GM23338 (cell line): ENCODE data around the gene DLG2. TPM values are rescaled to one million over a fixed set of nuclear protein-coding genes. Genes with fewer than 3 reads are reported as not detected.

ENCODE experiments used
- ATAC-seq: fragments of 200-7000 bp; cut with Tn5 transposase; 3 replicates; pipeline ENCODE4 v1.9.1; 2020
- DNase-seq: peaks from one replicate; pipeline ENCODE4 v3.0.0-alpha.2; 2015; ENCODE audit warnings: low spot score
- H2AFZ ChIP-seq: fragments of 200-600 bp; sonication (generic); 2 replicates; pipeline ENCODE4 v1.8.0; 2016; ENCODE audit warnings: antibody characterized with exemption, mild to moderate bottlenecking, moderate library complexity
- H3F3A ChIP-seq: fragments of 200-600 bp; sonication (generic); replicated peaks from 2 replicates; pipeline ENCODE4 v1.8.0; 2017; ENCODE audit warnings: antibody characterized with exemption, mixed run types, low read depth
- H3K27ac ChIP-seq: fragments of 200-600 bp; sonication (generic); 2 replicates; pipeline ENCODE4 v1.6.1; 2016; ENCODE audit warnings: low read depth
- H3K27me3 ChIP-seq: fragments of 200-600 bp; sonication (generic); 2 replicates; pipeline ENCODE4 v1.8.0; 2016; ENCODE audit warnings: mild to moderate bottlenecking, mixed run types, moderate library complexity; ENCODE audit not compliant: insufficient read depth
- H3K36me3 ChIP-seq: fragments of 200-600 bp; sonication (generic); 2 replicates; pipeline ENCODE4 v1.8.0; 2016; ENCODE audit warnings: mild to moderate bottlenecking; ENCODE audit not compliant: insufficient read depth
- H3K4me1 ChIP-seq: fragments of 200-600 bp; sonication (generic); 2 replicates; pipeline ENCODE4 v1.8.0; 2016; ENCODE audit warnings: mild to moderate bottlenecking, moderate library complexity; ENCODE audit not compliant: insufficient read depth
- H3K4me2 ChIP-seq: fragments of 200-600 bp; sonication (generic); 2 replicates; pipeline ENCODE4 v1.7.1; 2017; ENCODE audit warnings: mixed run types
- H3K4me3 ChIP-seq: fragments of 200-600 bp; sonication (generic); 2 replicates; pipeline ENCODE4 v1.6.1; 2016; ENCODE audit warnings: mixed run types
- H3K79me2 ChIP-seq: fragments of 200-600 bp; sonication (generic); replicated peaks from 2 replicates; pipeline ENCODE4 v1.8.0; 2017; ENCODE audit warnings: mild to moderate bottlenecking; ENCODE audit not compliant: insufficient read depth
- H3K9me2 ChIP-seq: fragments of 200-600 bp; sonication (generic); 2 replicates; pipeline ENCODE4 v1.8.0; 2017; ENCODE audit not compliant: insufficient read depth
- H4K20me1 ChIP-seq: fragments of 200-600 bp; sonication (generic); replicated peaks from 2 replicates; pipeline ENCODE4 v1.8.0; 2017; ENCODE audit warnings: mild to moderate bottlenecking; ENCODE audit not compliant: insufficient read depth
- H3K27ac Mint-ChIP-seq: 2 replicates; pipeline ENCODE4 v1.8.0; 2020; ENCODE audit warnings: inconsistent platforms, mild to moderate bottlenecking, moderate library complexity, mixed read lengths
- H3K27me3 Mint-ChIP-seq: 3 replicates; pipeline ENCODE4 v1.8.0; 2022; ENCODE audit warnings: low read depth, mild to moderate bottlenecking, moderate library complexity, mixed read lengths, inconsistent platforms; ENCODE audit not compliant: insufficient read depth, poor library complexity
- H3K36me3 Mint-ChIP-seq: 3 replicates; pipeline ENCODE4 v1.8.0; 2021; ENCODE audit warnings: low read depth, mild to moderate bottlenecking, inconsistent platforms, moderate library complexity, mixed read lengths
- H3K4me1 Mint-ChIP-seq: 3 replicates; pipeline ENCODE4 v1.8.0; 2020; ENCODE audit warnings: mild to moderate bottlenecking, inconsistent platforms, mixed read lengths
- H3K4me3 Mint-ChIP-seq: 3 replicates; pipeline ENCODE4 v1.8.0; 2021; ENCODE audit warnings: moderate library complexity, mild to moderate bottlenecking, inconsistent platforms, mixed read lengths
- H3K9me3 Mint-ChIP-seq: 3 replicates; pipeline ENCODE4 v1.8.0; 2020; ENCODE audit warnings: moderate library complexity, mild to moderate bottlenecking, inconsistent platforms, mixed read lengths
- ETS1 ChIP-seq: IDR thresholded peaks from 2 replicates; pipeline ENCODE4 v1.6.1; 2016; ENCODE audit warnings: antibody characterized with exemption
- EZH2 ChIP-seq: fragments of 200-600 bp; sonication (generic); IDR thresholded peaks from one replicate; pipeline ENCODE4 v1.8.0; 2017; ENCODE audit warnings: antibody characterized with exemption, mild to moderate bottlenecking, low read depth; ENCODE audit not compliant: unreplicated experiment
- EZH2phosphoT487 ChIP-seq: fragments of 200-600 bp; sonication (generic); IDR thresholded peaks from one replicate; pipeline ENCODE4 v1.8.1; 2018; ENCODE audit warnings: antibody characterized with exemption; ENCODE audit not compliant: unreplicated experiment
- JUNB ChIP-seq: IDR thresholded peaks from one replicate; pipeline ENCODE4 v1.6.1; 2016; ENCODE audit warnings: antibody characterized with exemption; ENCODE audit not compliant: unreplicated experiment
- NANOG ChIP-seq: IDR thresholded peaks from 2 replicates; pipeline ENCODE4 v1.6.1; 2016; ENCODE audit warnings: antibody characterized with exemption, borderline replicate concordance
- POLR2AphosphoS5 ChIP-seq: IDR thresholded peaks from 2 replicates; pipeline ENCODE4 v1.6.1; 2016; ENCODE audit warnings: antibody characterized with exemption, low read depth
- ZNF114 ChIP-seq: fragments of 250-450 bp; sonication (Bioruptor Pico); IDR thresholded peaks from 2 replicates; pipeline ENCODE4 v1.5.0; 2020; ENCODE audit warnings: mild to moderate bottlenecking, moderate library complexity
- ZNF331 ChIP-seq: fragments of 250-450 bp; sonication (Bioruptor Pico); IDR thresholded peaks from 2 replicates; pipeline ENCODE4 v1.5.0; 2020; ENCODE audit warnings: low read depth, mild to moderate bottlenecking, moderate library complexity
- polyA plus RNA-seq: library from polyadenylated mRNA; unstranded; fragments of >200 nt; fragmentation: Nextera tagmentation; extraction: Ambion mirVana; gene quantifications from 2 replicates; pipeline ENCODE4 v1.2.1, GENCODE V29; 2016
- total RNA-seq: library from RNA; depleted of rRNA; stranded (reverse); fragments of >200 nt; shearing (Covaris generic); gene quantifications from 2 replicates; pipeline ENCODE4 v1.2.3, GENCODE V29; 2014
- TF ChIP-seq, protein P1 (sequence below): IDR thresholded peaks from one replicate; pipeline ENCODE4 v1.6.1; 2018; ENCODE audit warnings: antibody characterized with exemption; ENCODE audit not compliant: unreplicated experiment
- TF ChIP-seq, protein P2 (sequence below): fragments of 250-450 bp; sonication (Bioruptor Pico); IDR thresholded peaks from 2 replicates; pipeline ENCODE4 v1.5.0; 2020; ENCODE audit warnings: mild to moderate bottlenecking, moderate library complexity

Gene DLG2
- total and polyA plus RNA-seq, 2 experiments from 2014 or later = 19.8 to 21.5 TPM

DNA sequence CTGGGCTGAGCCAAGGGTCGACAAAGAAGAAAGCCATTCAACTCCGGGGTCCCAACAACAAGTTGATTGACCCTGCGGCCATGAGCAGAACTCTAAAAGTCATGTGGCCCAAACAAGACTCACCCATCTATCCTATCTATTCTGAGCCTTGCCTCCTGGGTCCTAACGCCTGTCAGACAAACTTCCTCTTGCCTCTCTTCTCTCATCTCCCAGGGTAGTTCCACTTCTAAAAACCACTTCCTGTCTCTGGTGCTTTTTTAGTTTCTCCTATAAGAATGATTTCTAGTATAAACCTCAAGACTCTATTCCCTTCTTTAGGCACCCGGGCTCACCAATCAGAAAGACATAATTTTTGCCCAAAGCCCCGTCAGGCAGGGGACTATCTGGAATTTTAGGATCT, 530.2 kb downstream of the DLG2 start (continued):
- TF ChIP-seq, protein P1, sequence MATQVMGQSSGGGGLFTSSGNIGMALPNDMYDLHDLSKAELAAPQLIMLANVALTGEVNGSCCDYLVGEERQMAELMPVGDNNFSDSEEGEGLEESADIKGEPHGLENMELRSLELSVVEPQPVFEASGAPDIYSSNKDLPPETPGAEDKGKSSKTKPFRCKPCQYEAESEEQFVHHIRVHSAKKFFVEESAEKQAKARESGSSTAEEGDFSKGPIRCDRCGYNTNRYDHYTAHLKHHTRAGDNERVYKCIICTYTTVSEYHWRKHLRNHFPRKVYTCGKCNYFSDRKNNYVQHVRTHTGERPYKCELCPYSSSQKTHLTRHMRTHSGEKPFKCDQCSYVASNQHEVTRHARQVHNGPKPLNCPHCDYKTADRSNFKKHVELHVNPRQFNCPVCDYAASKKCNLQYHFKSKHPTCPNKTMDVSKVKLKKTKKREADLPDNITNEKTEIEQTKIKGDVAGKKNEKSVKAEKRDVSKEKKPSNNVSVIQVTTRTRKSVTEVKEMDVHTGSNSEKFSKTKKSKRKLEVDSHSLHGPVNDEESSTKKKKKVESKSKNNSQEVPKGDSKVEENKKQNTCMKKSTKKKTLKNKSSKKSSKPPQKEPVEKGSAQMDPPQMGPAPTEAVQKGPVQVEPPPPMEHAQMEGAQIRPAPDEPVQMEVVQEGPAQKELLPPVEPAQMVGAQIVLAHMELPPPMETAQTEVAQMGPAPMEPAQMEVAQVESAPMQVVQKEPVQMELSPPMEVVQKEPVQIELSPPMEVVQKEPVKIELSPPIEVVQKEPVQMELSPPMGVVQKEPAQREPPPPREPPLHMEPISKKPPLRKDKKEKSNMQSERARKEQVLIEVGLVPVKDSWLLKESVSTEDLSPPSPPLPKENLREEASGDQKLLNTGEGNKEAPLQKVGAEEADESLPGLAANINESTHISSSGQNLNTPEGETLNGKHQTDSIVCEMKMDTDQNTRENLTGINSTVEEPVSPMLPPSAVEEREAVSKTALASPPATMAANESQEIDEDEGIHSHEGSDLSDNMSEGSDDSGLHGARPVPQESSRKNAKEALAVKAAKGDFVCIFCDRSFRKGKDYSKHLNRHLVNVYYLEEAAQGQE = no peak
- TF ChIP-seq ZNF114 (no peak), EZH2 (no peak), POLR2AphosphoS5 (no peak), ZNF331 (CRISPR knock-in tag) (no peak), ETS1 (no peak), EZH2phosphoT487 (no peak), NANOG (no peak)

DNA sequence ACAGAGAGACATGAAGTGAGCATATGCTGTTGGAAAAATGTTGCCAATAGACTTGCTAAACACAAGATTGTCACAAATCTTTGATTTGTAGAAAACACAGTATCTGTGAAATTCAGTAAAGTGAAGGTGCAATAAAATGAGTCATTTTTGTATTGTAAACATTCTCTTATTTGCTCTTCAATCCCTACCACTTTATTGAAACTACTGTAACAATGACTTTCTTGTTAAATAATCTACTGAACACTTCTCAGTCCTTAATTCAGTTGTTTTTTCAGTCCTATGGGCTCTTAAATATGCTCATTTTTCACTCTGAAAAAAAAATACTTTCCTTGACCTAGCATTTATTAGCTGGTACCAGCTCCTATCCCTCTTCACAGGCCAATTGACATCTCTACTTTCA, 531.9 kb downstream of the DLG2 start:
- Histone ChIP-seq H3K4me2 (no peak overlapping the region), H3K4me1 (peaks cover 6% of the 10 kb centered on the region), H3K36me3 (no peaks in the 10 kb centered on the region), H3K27ac (no peak overlapping the region), H3F3A (no peaks in the 10 kb centered on the region), H3K4me3 (no peak overlapping the region), H3K27me3 (no peaks in the 10 kb centered on the region), H2AFZ (no peak overlapping the region), H3K79me2 (no peaks in the 10 kb centered on the region), H4K20me1 (no peaks in the 10 kb centered on the region), H3K9me2 (peaks cover 16% of the 10 kb centered on the region)
- no peaks in the 10 kb centered on the region for H3K27me3 Mint-ChIP-seq
- no peak for TF ChIP-seq JUNB
- ATAC-seq (no peak), DNase-seq (no peak)
- H3K4me1 Mint-ChIP-seq = peaks cover 9% of the 10 kb centered on the region; the same call in 2 of the 3 replicates
- no peak overlapping the region for H3K4me3 Mint-ChIP-seq
- H3K27ac Mint-ChIP-seq = no peak overlapping the region
- peaks cover 8% of the 10 kb centered on the region; the same call in 2 of the 3 replicates for H3K9me3 Mint-ChIP-seq
- peaks cover 7% of the 10 kb centered on the region; the same call in 2 of the 3 replicates for H3K36me3 Mint-ChIP-seq

DNA sequence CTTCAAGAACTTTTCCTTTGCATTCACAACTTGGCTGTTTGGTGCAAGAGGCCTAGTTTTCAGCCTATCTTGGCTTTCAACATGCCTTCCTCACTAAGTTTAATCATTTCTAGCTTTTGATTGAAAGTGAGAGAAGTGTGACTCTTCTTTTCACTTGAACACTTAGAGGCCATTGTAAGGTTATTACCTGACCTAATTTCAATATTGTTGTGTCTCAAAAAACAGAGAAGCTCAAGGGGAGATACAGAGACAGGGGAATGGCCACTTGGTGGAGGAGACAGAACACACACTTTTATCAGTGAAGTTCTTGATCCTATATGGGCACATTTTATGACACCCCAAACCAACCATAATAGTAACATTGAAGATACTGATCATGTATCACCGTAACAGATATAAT, 532.3 kb downstream of the DLG2 start:
- DNase-seq (no peak), ATAC-seq (no peak)
- Histone ChIP-seq H3K36me3 (no peaks in the 10 kb centered on the region), H3K4me3 (no peak overlapping the region), H3F3A (no peaks in the 10 kb centered on the region), H3K9me2 (peaks cover 15% of the 10 kb centered on the region), H4K20me1 (no peaks in the 10 kb centered on the region), H3K79me2 (no peaks in the 10 kb centered on the region), H3K27ac (no peak overlapping the region), H3K4me2 (no peak overlapping the region), H3K27me3 (no peaks in the 10 kb centered on the region), H2AFZ (no peak overlapping the region), H3K4me1 (peaks cover 6% of the 10 kb centered on the region)
- H3K27ac Mint-ChIP-seq = no peak overlapping the region
- H3K9me3 Mint-ChIP-seq = peaks cover 8% of the 10 kb centered on the region; the same call in 2 of the 3 replicates
- peaks cover 9% of the 10 kb centered on the region; the same call in 2 of the 3 replicates for H3K4me1 Mint-ChIP-seq
- H3K27me3 Mint-ChIP-seq = no peaks in the 10 kb centered on the region
- no peak overlapping the region for H3K4me3 Mint-ChIP-seq
- H3K36me3 Mint-ChIP-seq = peaks cover 7% of the 10 kb centered on the region; the same call in 2 of the 3 replicates
- TF ChIP-seq JUNB = no peak
- TF ChIP-seq ZNF114 = no peak
- TF ChIP-seq, protein P2, sequence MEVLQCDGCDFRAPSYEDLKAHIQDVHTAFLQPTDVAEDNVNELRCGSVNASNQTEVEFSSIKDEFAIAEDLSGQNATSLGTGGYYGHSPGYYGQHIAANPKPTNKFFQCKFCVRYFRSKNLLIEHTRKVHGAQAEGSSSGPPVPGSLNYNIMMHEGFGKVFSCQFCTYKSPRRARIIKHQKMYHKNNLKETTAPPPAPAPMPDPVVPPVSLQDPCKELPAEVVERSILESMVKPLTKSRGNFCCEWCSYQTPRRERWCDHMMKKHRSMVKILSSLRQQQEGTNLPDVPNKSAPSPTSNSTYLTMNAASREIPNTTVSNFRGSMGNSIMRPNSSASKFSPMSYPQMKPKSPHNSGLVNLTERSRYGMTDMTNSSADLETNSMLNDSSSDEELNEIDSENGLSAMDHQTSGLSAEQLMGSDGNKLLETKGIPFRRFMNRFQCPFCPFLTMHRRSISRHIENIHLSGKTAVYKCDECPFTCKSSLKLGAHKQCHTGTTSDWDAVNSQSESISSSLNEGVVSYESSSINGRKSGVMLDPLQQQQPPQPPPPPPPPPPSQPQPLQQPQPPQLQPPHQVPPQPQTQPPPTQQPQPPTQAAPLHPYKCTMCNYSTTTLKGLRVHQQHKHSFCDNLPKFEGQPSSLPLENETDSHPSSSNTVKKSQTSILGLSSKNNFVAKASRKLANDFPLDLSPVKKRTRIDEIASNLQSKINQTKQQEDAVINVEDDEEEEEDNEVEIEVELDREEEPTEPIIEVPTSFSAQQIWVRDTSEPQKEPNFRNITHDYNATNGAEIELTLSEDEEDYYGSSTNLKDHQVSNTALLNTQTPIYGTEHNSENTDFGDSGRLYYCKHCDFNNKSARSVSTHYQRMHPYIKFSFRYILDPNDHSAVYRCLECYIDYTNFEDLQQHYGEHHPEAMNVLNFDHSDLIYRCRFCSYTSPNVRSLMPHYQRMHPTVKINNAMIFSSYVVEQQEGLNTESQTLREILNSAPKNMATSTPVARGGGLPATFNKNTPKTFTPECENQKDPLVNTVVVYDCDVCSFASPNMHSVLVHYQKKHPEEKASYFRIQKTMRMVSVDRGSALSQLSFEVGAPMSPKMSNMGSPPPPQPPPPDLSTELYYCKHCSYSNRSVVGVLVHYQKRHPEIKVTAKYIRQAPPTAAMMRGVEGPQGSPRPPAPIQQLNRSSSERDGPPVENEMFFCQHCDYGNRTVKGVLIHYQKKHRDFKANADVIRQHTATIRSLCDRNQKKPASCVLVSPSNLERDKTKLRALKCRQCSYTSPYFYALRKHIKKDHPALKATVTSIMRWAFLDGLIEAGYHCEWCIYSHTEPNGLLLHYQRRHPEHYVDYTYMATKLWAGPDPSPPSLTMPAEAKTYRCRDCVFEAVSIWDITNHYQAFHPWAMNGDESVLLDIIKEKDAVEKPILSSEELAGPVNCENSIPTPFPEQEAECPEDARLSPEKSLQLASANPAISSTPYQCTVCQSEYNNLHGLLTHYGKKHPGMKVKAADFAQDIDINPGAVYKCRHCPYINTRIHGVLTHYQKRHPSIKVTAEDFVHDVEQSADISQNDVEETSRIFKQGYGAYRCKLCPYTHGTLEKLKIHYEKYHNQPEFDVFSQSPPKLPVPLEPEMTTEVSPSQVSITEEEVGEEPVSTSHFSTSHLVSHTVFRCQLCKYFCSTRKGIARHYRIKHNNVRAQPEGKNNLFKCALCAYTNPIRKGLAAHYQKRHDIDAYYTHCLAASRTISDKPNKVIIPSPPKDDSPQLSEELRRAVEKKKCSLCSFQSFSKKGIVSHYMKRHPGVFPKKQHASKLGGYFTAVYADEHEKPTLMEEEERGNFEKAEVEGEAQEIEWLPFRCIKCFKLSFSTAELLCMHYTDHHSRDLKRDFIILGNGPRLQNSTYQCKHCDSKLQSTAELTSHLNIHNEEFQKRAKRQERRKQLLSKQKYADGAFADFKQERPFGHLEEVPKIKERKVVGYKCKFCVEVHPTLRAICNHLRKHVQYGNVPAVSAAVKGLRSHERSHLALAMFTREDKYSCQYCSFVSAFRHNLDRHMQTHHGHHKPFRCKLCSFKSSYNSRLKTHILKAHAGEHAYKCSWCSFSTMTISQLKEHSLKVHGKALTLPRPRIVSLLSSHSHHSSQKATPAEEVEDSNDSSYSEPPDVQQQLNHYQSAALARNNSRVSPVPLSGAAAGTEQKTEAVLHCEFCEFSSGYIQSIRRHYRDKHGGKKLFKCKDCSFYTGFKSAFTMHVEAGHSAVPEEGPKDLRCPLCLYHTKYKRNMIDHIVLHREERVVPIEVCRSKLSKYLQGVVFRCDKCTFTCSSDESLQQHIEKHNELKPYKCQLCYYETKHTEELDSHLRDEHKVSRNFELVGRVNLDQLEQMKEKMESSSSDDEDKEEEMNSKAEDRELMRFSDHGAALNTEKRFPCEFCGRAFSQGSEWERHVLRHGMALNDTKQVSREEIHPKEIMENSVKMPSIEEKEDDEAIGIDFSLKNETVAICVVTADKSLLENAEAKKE (CRISPR knock-in tag) = no peak
- TF ChIP-seq EZH2 = no peak
